SK-N-SH (cell line): ENCODE measurements around the gene ZNF609. TPM values are rescaled to one million over a fixed set of nuclear protein-coding genes. Genes with fewer than 3 reads are reported as not detected.

ENCODE experiments used
- CTCF ChIA-PET: fragments of 300-600, 350-600 bp; formaldehyde crosslinking; extraction: SDS; loops from one replicate; lab custom pipeline; 2021; lab: Yijun Ruan, JAX
- POLR2A ChIA-PET: fragments of 350-600 bp; sonication (Branson Sonifier 250); formaldehyde crosslinking; extraction: SDS; loops from one replicate; lab custom pipeline; 2020; ENCODE audit warnings: antibody characterized with exemption, inconsistent platforms; lab: Yijun Ruan, JAX
- DNase-seq: peaks from one replicate; pipeline ENCODE4 v3.0.0; 2012
- H2AFZ ChIP-seq: fragments of 200-600 bp; sonication (generic); 2 replicates; pipeline ENCODE4 v1.8.1; 2016; ENCODE audit warnings: antibody characterized with exemption, mild to moderate bottlenecking, low read depth
- H3F3A ChIP-seq: fragments of 200-600 bp; sonication (generic); replicated peaks from 2 replicates; pipeline ENCODE3; 2016; ENCODE audit warnings: antibody characterized with exemption, mild to moderate bottlenecking; ENCODE audit not compliant: insufficient read depth
- H3K27ac ChIP-seq, 2 experiments: fragments of 200-500 bp in 1 of 2; fragments of 200-600 bp in 1 of 2; sonication (Bioruptor generic) in 1 of 2; sonication (generic), shearing (Covaris generic) in 1 of 2; 2 replicates each; pipeline versions ENCODE4 v1.5.1 to v1.6.1; 2014 to 2016; ENCODE audit warnings: low read depth in 2 of 2, inconsistent platforms in 1 of 2, low read length in 1 of 2, mild to moderate bottlenecking in 1 of 2, mixed read lengths in 1 of 2
- H3K27me3 ChIP-seq: fragments of 200-600 bp; sonication (generic), shearing (Covaris generic); 2 replicates; pipeline ENCODE4 v1.6.1; 2016; ENCODE audit warnings: mixed run types; ENCODE audit not compliant: insufficient read depth
- H3K36me3 ChIP-seq, 2 experiments: fragments of 200-500 bp in 1 of 2; fragments of 200-600 bp in 1 of 2; sonication (Bioruptor generic) in 1 of 2; sonication (generic) in 1 of 2; replicated peaks in 1 of 2; 2 replicates each; pipeline versions ENCODE3 to v1.5.1; 2014 to 2016; ENCODE audit warnings: low read length in 1 of 2, mild to moderate bottlenecking in 1 of 2; ENCODE audit not compliant: insufficient read depth in 2 of 2, control insufficient read depth in 1 of 2
- H3K4me1 ChIP-seq, 2 experiments: fragments of 200-500 bp in 1 of 2; fragments of 200-600 bp in 1 of 2; sonication (Bioruptor generic) in 1 of 2; sonication (generic), shearing (Covaris generic) in 1 of 2; 2 replicates each; pipeline versions ENCODE4 v1.5.1 to v1.6.1; 2014 to 2016; ENCODE audit warnings: low read depth in 1 of 2, low read length in 1 of 2, mixed run types in 1 of 2; ENCODE audit not compliant: insufficient read depth in 2 of 2, control insufficient read depth in 1 of 2
- H3K4me2 ChIP-seq: fragments of 200-600 bp; sonication (generic), shearing (Covaris generic); 2 replicates; pipeline ENCODE4 v1.6.1; 2017; ENCODE audit warnings: mixed run types
- H3K4me3 ChIP-seq, 2 experiments: fragments of 200-500 bp in 1 of 2; fragments of 200-600 bp in 1 of 2; sonication (Bioruptor generic) in 1 of 2; sonication (generic), shearing (Covaris generic) in 1 of 2; 2 replicates each; pipeline versions ENCODE4 v1.5.1 to v1.8.1; 2014 to 2016; ENCODE audit warnings: low read depth in 2 of 2, inconsistent platforms in 1 of 2, low read length in 1 of 2, mild to moderate bottlenecking in 1 of 2, mixed read lengths in 1 of 2, moderate library complexity in 1 of 2
- H3K79me2 ChIP-seq: fragments of 200-600 bp; sonication (generic); 2 replicates; pipeline ENCODE4 v1.8.1; 2017; ENCODE audit warnings: mild to moderate bottlenecking; ENCODE audit not compliant: insufficient read depth
- H3K9ac ChIP-seq: fragments of 200-600 bp; sonication (generic); 2 replicates; pipeline ENCODE4 v1.6.1; 2017; ENCODE audit warnings: mixed run types
- H3K9me2 ChIP-seq: fragments of 200-600 bp; sonication (generic); 2 replicates; pipeline ENCODE4 v1.6.1; 2017; ENCODE audit warnings: mixed run types
- H3K9me3 ChIP-seq: fragments of 200-600 bp; sonication (generic); 2 replicates; pipeline ENCODE4 v1.6.1; 2017; ENCODE audit warnings: mixed run types, mild to moderate bottlenecking, moderate library complexity
- H4K20me1 ChIP-seq: fragments of 200-600 bp; sonication (generic); 2 replicates; pipeline ENCODE4 v1.6.1; 2017; ENCODE audit warnings: mild to moderate bottlenecking, mixed run types; ENCODE audit not compliant: insufficient read depth
- CHD2 ChIP-seq: fragments of 150-350 bp; IDR thresholded peaks from 2 replicates; pipeline ENCODE4 v1.6.1; 2018; ENCODE audit warnings: low read length; ENCODE audit not compliant: partially characterized antibody
- EP300 ChIP-seq, 2 experiments: IDR thresholded peaks; 2 replicates each; pipeline versions ENCODE4 v1.4.0 to v1.6.1; 2012; ENCODE audit warnings: borderline replicate concordance in 1 of 2, low read depth in 1 of 2, low read length in 1 of 2
- FOXJ3 ChIP-seq: sonication (generic); formaldehyde crosslinking; IDR thresholded peaks from 2 replicates; pipeline ENCODE4 v1.5.1; 2020; ENCODE audit warnings: mild to moderate bottlenecking, missing genetic modification reagents
- MXI1 ChIP-seq: IDR thresholded peaks from 2 replicates; pipeline ENCODE4 v1.6.1; 2012; ENCODE audit warnings: mild to moderate bottlenecking, low read depth, low read length, improper control_type of control experiment
- RAD21 ChIP-seq: IDR thresholded peaks from 2 replicates; pipeline ENCODE4 v1.6.1; 2012; ENCODE audit warnings: mild to moderate bottlenecking, low read length
- RFX5 ChIP-seq: IDR thresholded peaks from 2 replicates; pipeline ENCODE4 v1.6.1; 2012; ENCODE audit warnings: mild to moderate bottlenecking, improper control_type of control experiment, low read length
- RXRA ChIP-seq: IDR thresholded peaks from 2 replicates; pipeline ENCODE4 v1.4.0; 2012; ENCODE audit warnings: low read depth, mild to moderate bottlenecking, borderline replicate concordance
- SIN3A ChIP-seq: IDR thresholded peaks from 2 replicates; pipeline ENCODE4 v1.6.1; 2012; ENCODE audit warnings: low read depth, mild to moderate bottlenecking, low read length, moderate library complexity, borderline replicate concordance
- TAF1 ChIP-seq: IDR thresholded peaks from 2 replicates; pipeline ENCODE4 v1.6.1; 2012; ENCODE audit warnings: low read depth, mild to moderate bottlenecking, low read length, moderate library complexity, borderline replicate concordance
- TCF12 ChIP-seq: IDR thresholded peaks from 2 replicates; pipeline ENCODE4 v1.4.0; 2012
- YY1 ChIP-seq: IDR thresholded peaks from 2 replicates; pipeline ENCODE4 v1.4.0; 2012; ENCODE audit warnings: low read depth, mild to moderate bottlenecking
- WGBS: methylation state at CpG from one replicate; pipeline ENCODE4 v1.1.6; 2017; ENCODE audit warnings: low lambda C conversion rate; 5-methylcytosine and 5-hydroxymethylcytosine counted together
- polyA plus RNA-seq, 3 experiments: library from polyadenylated mRNA; depleted of rRNA; stranded (reverse); fragments of >200 nt; gene quantifications; 2 replicates each; pipeline ENCODE4 v1.2.3, GENCODE V29; 2012
- TF ChIP-seq, protein P1 (sequence below): IDR thresholded peaks from 2 replicates; pipeline ENCODE4 v1.6.1; 2012; ENCODE audit warnings: mild to moderate bottlenecking, low read depth, low read length, moderate library complexity
- TF ChIP-seq, protein P2 (sequence below): IDR thresholded peaks from 2 replicates; pipeline ENCODE4 v1.4.0; 2012; ENCODE audit warnings: low read depth, borderline replicate concordance
- TF ChIP-seq, protein P3 (sequence below): fragments of 200-600 bp; sonication (generic); IDR thresholded peaks from 2 replicates; pipeline ENCODE4 v1.6.1; 2017; ENCODE audit warnings: antibody characterized with exemption, mild to moderate bottlenecking, moderate library complexity

Gene ZNF609
- polyA plus RNA-seq, 1 of the 3 experiments (the other 2 are of a cell fraction), result 12.6 TPM

DNA sequence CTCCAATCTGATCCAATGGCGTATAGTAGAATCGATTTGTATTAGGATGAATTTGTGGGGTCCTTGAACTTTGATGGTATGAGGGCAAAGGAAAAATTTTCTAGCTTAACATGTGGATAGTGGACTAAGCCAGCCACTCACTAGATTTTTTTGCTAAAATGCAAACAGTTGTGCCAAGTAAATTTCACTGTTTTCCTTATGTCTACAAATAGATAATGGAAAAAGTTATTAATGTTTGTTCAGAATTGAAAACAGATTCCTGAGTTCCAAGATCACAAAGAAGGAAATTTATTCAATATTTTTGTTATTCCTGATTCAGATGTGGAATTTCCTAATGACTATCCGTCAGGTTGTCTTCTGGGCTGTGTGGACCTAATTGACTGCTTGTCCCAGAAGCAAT is 35.2 kb upstream of the ZNF609 start:
- no peak overlapping the region for H3K27ac ChIP-seq
- H3K79me2 ChIP-seq, result no peaks in the 10 kb centered on the region
- peaks cover 29 to 58% of the 10 kb centered on the region in 2 experiments for H3K36me3 ChIP-seq
- no peak overlapping the region for H2AFZ ChIP-seq
- TF ChIP-seq TAF1 (no peak), RFX5 (no peak), FOXJ3 (CRISPR knock-in tag) (no peak), YY1 (no peak), RXRA (no peak), MXI1 (no peak), CHD2 (no peak), RAD21 (no peak), EP300 (IDR thresholded peaks at IDR 0.05; ENCODE audit: borderline replicate concordance in 1 of 2, low read depth in 1 of 2, low read length in 1 of 2) (no peak), TCF12 (no peak), SIN3A (no peak)
- TF ChIP-seq, protein P1, sequence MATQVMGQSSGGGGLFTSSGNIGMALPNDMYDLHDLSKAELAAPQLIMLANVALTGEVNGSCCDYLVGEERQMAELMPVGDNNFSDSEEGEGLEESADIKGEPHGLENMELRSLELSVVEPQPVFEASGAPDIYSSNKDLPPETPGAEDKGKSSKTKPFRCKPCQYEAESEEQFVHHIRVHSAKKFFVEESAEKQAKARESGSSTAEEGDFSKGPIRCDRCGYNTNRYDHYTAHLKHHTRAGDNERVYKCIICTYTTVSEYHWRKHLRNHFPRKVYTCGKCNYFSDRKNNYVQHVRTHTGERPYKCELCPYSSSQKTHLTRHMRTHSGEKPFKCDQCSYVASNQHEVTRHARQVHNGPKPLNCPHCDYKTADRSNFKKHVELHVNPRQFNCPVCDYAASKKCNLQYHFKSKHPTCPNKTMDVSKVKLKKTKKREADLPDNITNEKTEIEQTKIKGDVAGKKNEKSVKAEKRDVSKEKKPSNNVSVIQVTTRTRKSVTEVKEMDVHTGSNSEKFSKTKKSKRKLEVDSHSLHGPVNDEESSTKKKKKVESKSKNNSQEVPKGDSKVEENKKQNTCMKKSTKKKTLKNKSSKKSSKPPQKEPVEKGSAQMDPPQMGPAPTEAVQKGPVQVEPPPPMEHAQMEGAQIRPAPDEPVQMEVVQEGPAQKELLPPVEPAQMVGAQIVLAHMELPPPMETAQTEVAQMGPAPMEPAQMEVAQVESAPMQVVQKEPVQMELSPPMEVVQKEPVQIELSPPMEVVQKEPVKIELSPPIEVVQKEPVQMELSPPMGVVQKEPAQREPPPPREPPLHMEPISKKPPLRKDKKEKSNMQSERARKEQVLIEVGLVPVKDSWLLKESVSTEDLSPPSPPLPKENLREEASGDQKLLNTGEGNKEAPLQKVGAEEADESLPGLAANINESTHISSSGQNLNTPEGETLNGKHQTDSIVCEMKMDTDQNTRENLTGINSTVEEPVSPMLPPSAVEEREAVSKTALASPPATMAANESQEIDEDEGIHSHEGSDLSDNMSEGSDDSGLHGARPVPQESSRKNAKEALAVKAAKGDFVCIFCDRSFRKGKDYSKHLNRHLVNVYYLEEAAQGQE, result no peak
- TF ChIP-seq, protein P2, sequence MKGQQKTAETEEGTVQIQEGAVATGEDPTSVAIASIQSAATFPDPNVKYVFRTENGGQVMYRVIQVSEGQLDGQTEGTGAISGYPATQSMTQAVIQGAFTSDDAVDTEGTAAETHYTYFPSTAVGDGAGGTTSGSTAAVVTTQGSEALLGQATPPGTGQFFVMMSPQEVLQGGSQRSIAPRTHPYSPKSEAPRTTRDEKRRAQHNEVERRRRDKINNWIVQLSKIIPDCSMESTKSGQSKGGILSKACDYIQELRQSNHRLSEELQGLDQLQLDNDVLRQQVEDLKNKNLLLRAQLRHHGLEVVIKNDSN, result no peak
- TF ChIP-seq, protein P3, sequence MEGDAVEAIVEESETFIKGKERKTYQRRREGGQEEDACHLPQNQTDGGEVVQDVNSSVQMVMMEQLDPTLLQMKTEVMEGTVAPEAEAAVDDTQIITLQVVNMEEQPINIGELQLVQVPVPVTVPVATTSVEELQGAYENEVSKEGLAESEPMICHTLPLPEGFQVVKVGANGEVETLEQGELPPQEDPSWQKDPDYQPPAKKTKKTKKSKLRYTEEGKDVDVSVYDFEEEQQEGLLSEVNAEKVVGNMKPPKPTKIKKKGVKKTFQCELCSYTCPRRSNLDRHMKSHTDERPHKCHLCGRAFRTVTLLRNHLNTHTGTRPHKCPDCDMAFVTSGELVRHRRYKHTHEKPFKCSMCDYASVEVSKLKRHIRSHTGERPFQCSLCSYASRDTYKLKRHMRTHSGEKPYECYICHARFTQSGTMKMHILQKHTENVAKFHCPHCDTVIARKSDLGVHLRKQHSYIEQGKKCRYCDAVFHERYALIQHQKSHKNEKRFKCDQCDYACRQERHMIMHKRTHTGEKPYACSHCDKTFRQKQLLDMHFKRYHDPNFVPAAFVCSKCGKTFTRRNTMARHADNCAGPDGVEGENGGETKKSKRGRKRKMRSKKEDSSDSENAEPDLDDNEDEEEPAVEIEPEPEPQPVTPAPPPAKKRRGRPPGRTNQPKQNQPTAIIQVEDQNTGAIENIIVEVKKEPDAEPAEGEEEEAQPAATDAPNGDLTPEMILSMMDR, result no peak
- ChIA-PET POLR2A (no interaction called here), CTCF (interaction anchor here (1.1 to 5.4 kb wide), 2 partner anchors 256 to 261 kb away, joined by 3 to 24 read pairs; no protein-coding TSS in a partner anchor)
- no peaks in the 10 kb centered on the region for H3K27me3 ChIP-seq
- WGBS, result 83% methylated on average over 3 of the region's 3 CpGs
- H3K4me2 ChIP-seq, result no peak overlapping the region
- H4K20me1 ChIP-seq, result no peaks in the 10 kb centered on the region
- H3K9me3 ChIP-seq, result no peaks in the 10 kb centered on the region
- H3K4me1 ChIP-seq, result peaks cover 0 to 11% of the 10 kb centered on the region in 2 experiments; a peak in 1 of 4 replicates
- DNase-seq, result no peak
- no peak overlapping the region for H3K9ac ChIP-seq
- peaks cover 27% of the 10 kb centered on the region for H3F3A ChIP-seq
- no peaks in the 10 kb centered on the region for H3K9me2 ChIP-seq
- no peak overlapping the region for H3K4me3 ChIP-seq
